HG02973 (cell line): ENCODE measurements around the gene CIAPIN1.

Source experiments
- ATAC-seq: cut with Tn5 transposase; IDR thresholded peaks from one replicate; pipeline ENCODE4 v1.9.1; 2021; ENCODE audit warnings: moderate library complexity; ENCODE audit not compliant: unreplicated experiment

Gene CIAPIN1

GRCh38 chr16:57476546-57477410 lies 29.6 kb upstream of the CIAPIN1 start:
- ATAC-seq, result no peak

GRCh38 chr16:57475711-57476339 lies 28.6 kb upstream of the CIAPIN1 start:
- peak; percentile 94 for ATAC-seq

GRCh38 chr16:57474671-57475661 lies 27.8 kb upstream of the CIAPIN1 start:
- ATAC-seq, result no peak

GRCh38 chr16:57473906-57474305 lies 26.7 kb upstream of the CIAPIN1 start:
- no peak for ATAC-seq

- no peak for ATAC-seq
Measured at GRCh38 chr16:57473176-57473840, 26.1 kb upstream of the CIAPIN1 start.

- ATAC-seq, result no peak
Measured at GRCh38 chr16:57472665-57473060, 25.5 kb upstream of the CIAPIN1 start.

- no peak for ATAC-seq
Measured at GRCh38 chr16:57471852-57472664, 24.9 kb upstream of the CIAPIN1 start.

- ATAC-seq, result no peak
Measured at GRCh38 chr16:57471209-57471608, 24.0 kb upstream of the CIAPIN1 start.

- no peak for ATAC-seq
Measured at GRCh38 chr16:57470711-57471110, 23.5 kb upstream of the CIAPIN1 start.

GRCh38 chr16:57469917-57470470 lies 22.8 kb upstream of the CIAPIN1 start:
- ATAC-seq, result no peak

GRCh38 chr16:57469046-57469445 lies 21.9 kb upstream of the CIAPIN1 start:
- no peak for ATAC-seq

GRCh38 chr16:57468346-57468745 lies 21.2 kb upstream of the CIAPIN1 start:
- no peak for ATAC-seq

GRCh38 chr16:57464523-57464922 lies 17.3 kb upstream of the CIAPIN1 start:
- ATAC-seq, result no peak

GRCh38 chr16:57462978-57463362 lies 15.8 kb upstream of the CIAPIN1 start:
- peak; percentile 14 for ATAC-seq

GRCh38 chr16:57462209-57462977 lies 15.2 kb upstream of the CIAPIN1 start, which contains the start of gene POLR2C:
Gene POLR2C, plus strand, starts transcription at chr16:57462679. Its CDS starts 46 bp downstream, at chr16:57462725.
- ATAC-seq, result peak; percentile 84

- no peak for ATAC-seq
Measured at GRCh38 chr16:57452021-57452420, 4.8 kb upstream of the CIAPIN1 start.

GRCh38 chr16:57446531-57447185 lies 527 bp downstream of the CIAPIN1 start:
- peak; percentile 26 for ATAC-seq

- ATAC-seq, result no peak
Measured at GRCh38 chr16:57445510-57445909, 1.7 kb downstream of the CIAPIN1 start.
